ENCODE data around the gene CLEC16A.
"Not testable (repeated sequence)": the region's sequence is repeated elsewhere in the genome, so short reads cannot be mapped to it uniquely, and the experiment has no call there.

The CLEC16A gene

DNA sequence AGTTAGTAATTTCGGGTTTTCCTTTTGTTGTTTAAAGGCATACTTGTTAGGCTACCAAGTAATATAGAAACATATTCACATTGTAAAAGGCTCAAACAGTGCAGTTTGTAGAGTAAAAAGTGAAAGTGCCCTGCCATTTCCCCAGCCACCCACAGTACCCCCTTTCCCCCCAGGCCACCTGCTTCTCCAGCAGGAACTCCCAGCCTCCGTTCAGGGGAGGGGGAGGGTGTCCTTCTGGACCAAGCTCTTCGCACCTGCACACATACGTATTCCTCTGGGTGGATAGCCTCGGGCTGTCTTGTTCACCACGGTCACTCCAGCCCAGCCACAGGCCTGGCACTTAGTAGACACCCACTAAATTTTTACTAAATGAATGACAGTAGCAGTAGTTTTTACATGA lies 144.5 kb downstream of the CLEC16A start:
- DNase-seq, result no peak

- no peak for DNase-seq
Observed at GRCh38 chr16:11089504-11090124, 145.2 kb downstream of the CLEC16A start.

DNA sequence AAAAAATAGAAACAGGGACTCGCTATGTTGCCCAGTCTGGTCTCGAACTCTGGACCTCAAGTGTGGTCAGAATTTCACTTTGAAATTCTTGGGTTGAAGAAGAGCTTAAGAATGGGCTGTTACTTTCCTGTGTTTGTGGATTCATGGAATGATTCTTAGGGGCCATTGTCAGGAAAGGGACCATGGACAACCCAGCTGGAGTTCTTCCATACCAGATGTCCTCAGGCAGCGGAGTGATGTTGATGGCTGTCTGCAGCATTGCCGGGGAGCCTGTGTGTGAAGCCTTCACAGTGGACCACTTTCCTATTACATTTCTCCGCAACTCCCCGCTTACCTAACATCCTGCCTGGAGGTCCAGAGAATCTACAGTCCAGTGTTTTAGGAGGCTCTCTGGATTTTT lies 145.9 kb downstream of the CLEC16A start:
- DNase-seq, result no peak

DNA sequence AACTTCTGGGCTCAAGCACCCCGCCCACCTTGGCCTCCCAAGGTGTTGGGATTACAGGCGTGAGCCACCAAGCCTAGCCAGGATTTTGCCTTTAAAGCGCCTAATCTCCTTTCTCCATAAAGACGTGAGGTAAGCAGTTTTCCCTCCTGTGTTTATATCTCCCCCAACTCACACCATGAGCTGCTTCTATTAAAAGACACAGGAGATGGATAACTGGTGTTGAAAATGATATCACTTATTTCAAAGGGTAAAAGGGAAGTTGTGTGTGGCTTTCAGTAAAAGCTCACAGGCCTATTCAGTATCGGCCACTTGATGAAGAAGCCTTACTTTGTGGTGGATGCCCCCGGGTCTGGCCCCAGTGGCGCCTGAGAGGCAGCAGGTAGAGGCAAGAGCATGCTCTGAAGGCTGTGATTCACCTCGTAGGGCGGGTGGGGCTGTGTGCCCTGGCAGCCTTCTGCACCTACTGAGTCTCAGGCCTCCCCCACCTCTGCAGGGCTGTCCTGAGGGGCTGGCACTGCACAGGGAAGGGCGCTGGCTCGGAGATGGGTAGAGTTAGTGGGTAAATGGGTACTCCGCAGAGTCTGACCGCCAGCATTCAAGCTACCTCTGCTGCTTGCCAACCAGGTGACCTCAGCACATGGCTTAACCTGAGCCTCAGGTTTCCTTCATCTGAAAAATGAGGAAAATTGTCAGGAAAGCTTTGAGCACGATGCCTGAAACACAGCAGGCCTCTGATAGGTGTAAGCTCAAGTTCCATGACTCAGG lies 146.8 kb downstream of the CLEC16A start:
- DNase-seq, result no peak

- no peak for DNase-seq
Observed at GRCh38 chr16:11092788-11093571, 148.6 kb downstream of the CLEC16A start.

DNA sequence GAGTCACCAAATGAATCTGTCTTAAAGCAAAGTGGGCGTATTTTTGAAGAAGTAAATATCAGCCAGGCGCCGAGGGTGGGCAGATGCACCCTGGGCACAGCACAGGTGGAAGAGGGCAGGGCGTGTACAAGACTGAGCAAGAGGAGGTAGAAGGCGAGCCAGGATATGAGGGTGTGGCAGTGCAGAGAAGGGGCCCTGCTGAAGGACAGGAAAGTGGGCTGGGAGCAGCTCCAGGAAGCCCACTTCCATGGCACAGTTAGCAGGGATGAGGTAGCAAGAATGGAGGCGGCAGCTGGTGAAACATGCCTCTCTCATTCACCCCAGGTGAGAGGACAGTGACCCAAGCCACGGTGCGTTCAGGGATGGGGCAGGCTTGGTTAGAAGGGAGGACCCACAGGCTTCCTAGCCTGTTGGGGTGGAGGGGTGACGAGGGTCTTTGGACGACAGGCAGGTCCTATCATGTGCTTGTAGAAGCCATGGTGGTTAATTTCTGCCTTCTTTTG lies 149.3 kb downstream of the CLEC16A start:
- DNase-seq, result no peak

DNA sequence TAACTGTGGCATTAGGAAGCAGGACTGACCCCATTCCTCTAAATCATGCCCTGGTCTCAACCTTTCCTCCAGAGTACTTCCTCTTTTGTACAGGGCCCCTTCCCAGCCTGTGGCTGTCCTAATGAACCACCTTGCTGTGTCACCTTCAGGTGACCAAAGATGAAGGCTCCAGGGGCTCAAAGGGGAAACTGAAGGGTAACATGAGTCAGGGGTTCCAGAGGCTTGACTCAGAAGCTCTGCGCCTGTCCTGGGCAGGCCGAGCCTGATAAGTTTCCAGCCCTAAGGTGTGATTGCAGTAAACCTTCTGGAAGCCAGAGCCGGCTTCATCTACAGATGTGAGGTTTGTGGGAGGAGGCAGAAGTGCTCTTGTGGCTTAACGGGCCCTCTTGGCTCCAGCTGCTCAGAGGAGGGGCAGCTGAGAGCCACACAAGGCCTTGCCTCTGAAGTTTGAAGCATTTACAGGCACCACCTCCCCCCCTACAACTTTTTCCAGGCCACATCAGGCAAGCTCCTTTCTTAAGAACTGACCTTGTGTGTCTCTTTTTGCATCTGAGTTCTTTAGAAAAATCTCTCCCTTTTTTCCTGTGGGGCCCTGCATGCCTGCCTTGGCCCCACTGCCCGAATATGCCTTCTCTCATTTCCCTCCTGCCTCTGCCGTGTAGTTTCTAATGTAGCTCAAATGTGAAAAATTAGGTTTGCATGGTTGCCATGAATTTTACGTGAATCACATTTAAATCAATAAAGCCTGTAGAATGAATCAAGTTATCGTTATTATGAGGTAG lies 149.9 kb downstream of the CLEC16A start:
- no peak for DNase-seq

- no peak for DNase-seq
Observed at GRCh38 chr16:11094857-11095565, 150.6 kb downstream of the CLEC16A start.

- no peak for DNase-seq
Observed at GRCh38 chr16:11095935-11096334, 151.6 kb downstream of the CLEC16A start.

DNA sequence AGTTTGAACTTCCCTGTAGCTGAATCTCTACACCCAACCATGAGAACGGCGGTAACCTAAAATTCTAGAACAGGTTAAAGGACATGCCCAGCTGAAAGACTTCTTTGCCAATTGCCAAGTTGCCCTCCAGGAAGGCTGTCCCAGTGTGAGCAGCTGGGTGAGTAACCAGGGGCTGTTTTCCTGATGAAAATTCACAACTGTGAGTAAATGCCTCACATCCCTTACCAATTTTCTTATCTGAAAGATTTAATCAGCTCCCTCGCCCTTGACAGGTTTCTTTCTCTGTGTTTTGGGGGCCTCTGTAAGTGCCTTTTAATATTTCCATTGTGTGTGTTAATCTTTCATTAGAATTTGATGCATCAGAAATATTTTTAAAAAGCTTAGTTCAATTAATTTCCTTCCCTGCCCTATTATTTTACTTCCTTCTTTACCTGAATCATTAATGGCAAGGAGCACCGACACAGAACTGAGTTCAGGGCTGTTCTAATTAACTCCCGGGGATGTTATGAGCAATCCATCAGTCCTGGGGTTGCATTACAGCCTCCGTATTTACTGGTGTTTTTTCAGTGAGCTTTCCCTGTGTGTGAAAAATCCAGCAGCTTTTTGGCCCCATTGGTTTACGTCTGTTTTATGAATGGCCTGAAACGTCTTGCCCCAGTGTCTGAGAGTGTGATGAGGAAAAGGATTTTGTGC lies 152.9 kb downstream of the CLEC16A start:
- DNase-seq, result no peak

DNA sequence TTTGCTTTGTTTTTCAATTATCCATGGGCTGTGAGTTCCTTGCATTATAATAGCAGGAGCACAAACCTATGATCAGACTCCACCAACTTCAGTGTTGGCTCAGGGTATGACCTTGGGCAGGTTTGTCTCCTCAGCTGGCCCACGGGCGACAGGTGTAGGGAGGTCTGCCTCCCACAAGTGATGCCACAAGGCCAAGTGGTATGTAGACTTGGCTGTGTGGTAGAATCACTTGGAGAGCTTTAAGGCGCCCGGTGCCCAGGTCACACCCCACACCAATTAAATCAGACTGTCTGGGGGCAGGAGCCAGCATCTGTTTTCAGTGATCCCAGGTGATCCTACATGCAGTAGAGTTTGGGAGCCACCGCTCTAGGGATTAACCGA lies 153.4 kb downstream of the CLEC16A start:
- no peak for DNase-seq

GRCh38 chr16:11098601-11099390 lies 154.4 kb downstream of the CLEC16A start:
- no peak for DNase-seq

- DNase-seq, result no peak
Observed at GRCh38 chr16:11099672-11100205, 155.4 kb downstream of the CLEC16A start.

DNA sequence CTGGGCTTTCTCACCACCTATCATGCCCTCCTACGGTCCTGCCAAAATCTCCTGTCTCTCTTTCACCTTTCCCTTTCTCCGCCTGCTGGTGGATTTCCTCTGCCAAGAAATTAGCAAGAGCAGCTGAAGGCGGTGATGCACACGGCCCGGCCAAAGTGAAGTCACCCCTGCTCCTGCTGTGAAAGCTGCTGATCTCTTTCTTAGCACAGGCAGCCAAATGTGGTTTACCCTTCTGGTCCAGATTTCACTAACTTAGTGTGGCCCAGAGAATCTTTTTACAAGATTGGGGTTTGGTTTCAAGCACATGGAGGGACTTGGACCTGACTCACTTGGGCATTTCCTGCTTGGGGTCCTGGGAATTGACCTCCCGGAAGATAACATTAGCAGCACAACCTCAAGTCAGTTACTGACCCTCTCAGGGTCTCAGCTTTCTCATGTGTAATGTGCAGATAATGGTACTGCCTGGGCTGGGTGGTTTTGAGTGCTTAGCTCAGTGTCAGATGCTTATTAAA lies 155.9 kb downstream of the CLEC16A start:
- DNase-seq, result no peak

- DNase-seq, result no peak
Observed at GRCh38 chr16:11101283-11101682, 156.9 kb downstream of the CLEC16A start.

DNA sequence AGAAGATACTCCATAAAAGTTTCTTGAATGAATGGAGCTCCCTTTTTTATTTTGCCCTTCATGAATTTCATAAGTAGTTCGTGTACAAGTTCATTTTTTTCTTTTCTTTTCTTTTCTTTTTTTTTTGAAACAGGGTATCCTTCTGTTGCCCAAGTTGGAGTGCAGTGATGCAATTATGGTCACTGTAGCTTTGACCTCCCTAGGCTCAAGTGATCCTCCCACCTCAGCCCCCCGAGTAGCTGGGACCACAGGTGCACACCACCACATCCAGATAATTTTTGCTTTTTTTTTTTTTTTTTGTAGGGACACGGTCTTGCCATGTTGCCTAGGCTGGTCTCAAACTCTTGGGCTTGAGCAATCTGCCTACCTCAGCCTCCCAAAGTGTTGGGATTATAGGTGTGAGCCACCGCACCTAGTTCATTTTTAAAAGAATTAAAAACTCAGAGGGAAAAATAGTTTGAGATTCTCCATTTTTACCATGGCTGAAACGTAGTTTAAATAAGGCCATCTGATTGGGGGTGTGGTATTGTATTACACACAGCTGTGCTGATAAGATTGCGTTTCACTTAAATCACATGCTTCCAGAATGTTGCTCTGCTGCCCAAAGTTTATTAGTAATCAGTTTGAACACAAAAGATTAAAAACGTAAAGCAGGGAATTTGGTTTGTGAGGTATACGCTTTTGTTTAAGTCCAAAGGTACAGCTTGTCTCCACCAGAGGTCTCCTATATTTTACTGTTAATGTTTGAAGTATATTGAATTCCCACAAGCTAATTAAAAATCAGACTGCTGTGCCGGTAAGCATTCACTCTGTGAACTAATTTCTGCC lies 157.5 kb downstream of the CLEC16A start:
- no peak for DNase-seq

- no peak for DNase-seq
Observed at GRCh38 chr16:11102523-11102898, 158.1 kb downstream of the CLEC16A start.

DNA sequence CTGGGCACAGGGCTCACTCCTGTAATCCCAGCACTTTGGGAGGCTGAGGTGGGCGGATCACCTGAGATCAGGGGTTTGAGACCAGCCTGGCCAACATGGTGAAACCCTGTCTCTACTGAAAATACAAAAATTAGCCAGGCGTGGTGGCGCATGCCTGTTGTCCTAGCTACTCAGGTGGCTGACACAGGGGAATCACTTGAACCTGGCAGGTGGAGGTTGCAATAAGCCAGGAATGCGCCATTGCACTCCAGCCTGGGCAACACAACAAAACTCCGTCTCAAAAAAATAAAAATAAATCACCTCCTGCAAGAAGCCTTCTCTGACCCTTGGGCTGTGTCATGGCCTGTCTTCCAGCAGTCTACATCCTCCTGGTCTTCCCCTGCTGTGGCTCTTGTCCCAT lies 158.9 kb downstream of the CLEC16A start:
- not testable (repeated sequence) for DNase-seq
